GM20000 (cell line): Measurements from ENCODE around the gene MGST2.

Source experiments
- DNase-seq: peaks from one replicate; pipeline ENCODE4 v3.0.0; 2012; ENCODE audit warnings: low spot score
- CTCF ChIP-seq: IDR thresholded peaks from 2 replicates; pipeline ENCODE4 v1.5.1; 2012; ENCODE audit warnings: mild to moderate bottlenecking, control low read depth; ENCODE audit errors: extremely low read depth, missing control alignments

MGST2 gene

GRCh38 chr4:139734875-139735380 is 69.3 kb downstream of the MGST2 start:
- peak; percentile 81 for DNase-seq
- peak; percentile 45 for TF ChIP-seq CTCF

DNA sequence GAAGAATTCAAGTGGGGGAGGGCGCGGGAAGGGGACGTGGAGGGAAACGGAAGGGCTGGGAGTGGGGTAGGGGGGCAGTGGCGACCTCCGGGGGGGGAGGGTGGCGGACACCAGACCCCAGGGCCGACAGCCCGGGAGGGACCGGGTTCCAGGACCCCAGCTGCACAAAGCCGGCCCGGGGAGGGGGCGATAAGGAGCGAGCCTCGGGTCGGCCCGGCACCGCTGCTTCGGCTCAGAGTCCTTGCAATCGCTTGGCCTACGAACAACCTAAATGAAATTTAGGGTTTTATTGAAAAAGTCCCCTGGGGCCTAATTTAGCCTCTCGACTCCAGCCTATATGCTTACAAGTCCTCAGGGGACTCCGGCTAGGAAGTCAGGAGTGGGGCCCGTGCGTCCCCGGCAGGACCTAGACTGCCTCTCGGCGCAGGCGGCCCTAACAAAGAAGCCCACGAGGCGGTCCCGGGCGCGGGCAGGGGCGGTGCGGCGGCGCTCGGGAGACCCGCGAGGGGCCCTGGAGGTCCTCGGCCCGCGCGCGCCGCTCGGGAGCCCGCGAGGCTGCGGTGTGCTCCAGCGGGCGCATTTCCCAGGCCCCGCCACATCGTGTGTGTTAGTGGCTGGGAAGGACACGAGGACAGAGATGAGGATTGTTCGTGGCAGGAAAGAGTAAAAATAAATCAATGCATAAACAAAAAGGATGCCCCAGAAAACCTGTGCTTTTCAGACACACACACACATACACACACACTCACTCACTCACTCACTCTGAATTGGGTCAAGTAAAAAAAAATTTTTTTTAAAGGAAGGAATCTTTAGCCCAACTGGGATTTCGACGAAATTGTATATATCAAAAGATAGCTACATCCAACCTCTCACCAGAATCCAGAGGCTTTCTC is 70.0 kb downstream of the MGST2 start:
- TF ChIP-seq CTCF = no peak
- peak; percentile 63 for DNase-seq

DNA sequence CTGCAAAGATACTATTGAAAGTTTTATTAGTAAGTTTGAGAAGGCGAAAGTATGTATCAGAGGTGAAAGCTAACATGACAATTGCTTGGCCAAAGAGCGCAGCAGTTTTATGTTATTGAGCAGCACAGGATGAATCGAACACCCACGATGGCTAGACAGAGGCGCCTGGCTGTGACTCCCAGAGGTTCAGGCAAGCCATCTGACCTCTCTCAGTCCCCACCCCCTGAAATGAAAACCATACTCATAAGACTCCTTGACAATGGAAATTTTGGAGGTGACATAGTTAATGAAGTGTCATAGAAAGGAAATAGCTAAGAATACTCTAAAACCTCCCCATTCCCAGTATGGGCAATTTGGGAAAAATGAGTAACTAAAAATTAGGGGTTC is 70.6 kb downstream of the MGST2 start:
- no peak for TF ChIP-seq CTCF
- DNase-seq = no peak

DNA sequence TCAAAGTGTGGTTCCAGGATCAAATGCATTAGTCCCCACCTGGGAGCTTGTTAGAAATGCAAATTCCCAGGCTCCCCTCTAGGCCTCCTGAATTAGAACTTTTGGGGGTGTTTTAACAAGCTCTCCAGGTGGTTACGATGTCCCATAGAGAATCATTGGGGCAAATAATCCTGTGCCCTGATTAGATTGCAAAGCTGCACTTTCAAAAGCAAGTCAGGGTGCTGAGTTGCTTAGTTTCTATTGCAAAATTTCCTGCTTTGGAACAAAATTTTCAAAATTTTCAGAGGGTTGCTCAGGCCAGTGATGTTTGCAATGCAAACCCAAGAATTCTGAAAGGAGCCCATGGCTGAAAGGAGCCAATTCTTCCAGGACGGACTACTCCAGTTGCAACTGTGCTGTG is 71.0 kb downstream of the MGST2 start:
- no peak for TF ChIP-seq CTCF
- DNase-seq = no peak

DNA sequence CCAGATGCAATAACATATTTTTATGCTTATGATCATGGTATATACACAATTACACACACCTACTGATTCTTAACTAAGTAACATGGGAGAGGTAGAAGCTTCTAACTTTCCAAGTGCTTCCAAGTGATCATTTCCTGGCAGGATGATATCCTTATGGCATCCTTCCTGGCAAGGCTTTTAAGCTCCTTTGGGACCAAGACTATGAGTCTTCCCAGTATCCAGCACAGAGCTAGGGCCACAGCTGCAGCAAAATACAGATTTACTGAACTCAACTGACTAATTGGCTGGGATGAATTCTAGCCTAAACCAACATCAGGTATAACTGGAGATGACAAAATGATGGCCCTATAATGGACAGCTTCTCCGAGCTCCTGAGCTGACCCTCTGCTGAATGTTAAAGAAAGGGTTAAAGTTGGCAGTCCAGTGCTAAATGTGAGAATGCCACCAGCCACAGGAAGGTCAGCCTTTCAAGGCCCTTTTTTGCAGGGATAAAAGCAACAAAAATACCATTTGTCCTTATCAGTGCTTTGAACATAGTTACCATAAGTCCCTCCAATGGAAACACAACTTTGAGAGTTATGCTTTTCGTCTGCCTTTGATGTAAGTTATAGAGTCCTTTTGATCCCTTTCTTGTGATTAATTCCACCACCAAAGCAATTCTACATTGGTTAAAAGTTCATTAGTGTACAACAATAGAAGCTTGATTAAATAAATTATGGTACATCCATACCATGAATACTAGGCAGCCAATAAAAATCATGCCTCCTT is 73.4 kb downstream of the MGST2 start:
- DNase-seq = no peak
- TF ChIP-seq CTCF = no peak

GRCh38 chr4:139740121-139740520 is 74.5 kb downstream of the MGST2 start:
- DNase-seq = no peak
- no peak for TF ChIP-seq CTCF

- DNase-seq = no peak
- TF ChIP-seq CTCF = no peak
Observed at GRCh38 chr4:139740531-139741041, 75.0 kb downstream of the MGST2 start.
